ENCODE measurements around the gene ANO4.
"Not testable (repeated sequence)": the region's sequence is repeated elsewhere in the genome, so short reads cannot be mapped to it uniquely, and the experiment has no call there.

Gene ANO4

GRCh38 chr12:101145777-101146431, 351.3 kb downstream of the ANO4 start:
- H3K4me3 ChIP-seq (ENCODE audit: low read length): peak overlapping the region; percentile 68
- WGBS: 13% methylated on average over 32 of the region's 35 CpGs
- H3K27ac ChIP-seq (ENCODE audit: low read depth, low read length); H3K9me3 ChIP-seq (ENCODE audit: insufficient read depth, low read depth, low read length); H3K36me3 ChIP-seq (ENCODE audit: insufficient read depth, low read length); H3K27me3 ChIP-seq (ENCODE audit: insufficient read depth, low read length); H3K4me1 ChIP-seq (ENCODE audit: insufficient read depth, low read length): not testable (repeated sequence)
- H3K9ac ChIP-seq (ENCODE audit: low read depth, low read length): peak overlapping the region; percentile 64; the same call in 1 of the 2 replicates

GRCh38 chr12:101165319-101165718, 370.7 kb downstream of the ANO4 start:
- H3K27ac ChIP-seq (ENCODE audit: low read depth, low read length): no peak overlapping the region
- no peak overlapping the region for H3K9ac ChIP-seq (ENCODE audit: low read depth, low read length)
- H3K4me3 ChIP-seq (ENCODE audit: low read length): no peak overlapping the region
- no peaks in the 10 kb centered on the region for H3K27me3 ChIP-seq (ENCODE audit: insufficient read depth, low read length)
- H3K9me3 ChIP-seq (ENCODE audit: insufficient read depth, low read depth, low read length): no peaks in the 10 kb centered on the region
- H3K4me1 ChIP-seq (ENCODE audit: insufficient read depth, low read length): no peaks in the 10 kb centered on the region
- WGBS: 91% methylated on average over 4 of the region's 4 CpGs
- H3K36me3 ChIP-seq (ENCODE audit: insufficient read depth, low read length): no peaks in the 10 kb centered on the region

GRCh38 chr12:101166866-101167265, 372.3 kb downstream of the ANO4 start:
- Histone ChIP-seq H3K27me3 (ENCODE audit: insufficient read depth, low read length) (no peaks in the 10 kb centered on the region), H3K36me3 (ENCODE audit: insufficient read depth, low read length) (no peaks in the 10 kb centered on the region), H3K9me3 (ENCODE audit: insufficient read depth, low read depth, low read length) (no peaks in the 10 kb centered on the region), H3K9ac (ENCODE audit: low read depth, low read length) (no peak overlapping the region), H3K4me3 (ENCODE audit: low read length) (no peak overlapping the region), H3K4me1 (ENCODE audit: insufficient read depth, low read length) (no peaks in the 10 kb centered on the region), H3K27ac (ENCODE audit: low read depth, low read length) (no peak overlapping the region)
- 93% methylated on average over 5 of the region's 5 CpGs for WGBS

- no peak overlapping the region for H3K27ac ChIP-seq (ENCODE audit: low read depth, low read length)
- 92% methylated on average over 5 of the region's 5 CpGs for WGBS
- H3K9ac ChIP-seq (ENCODE audit: low read depth, low read length): no peak overlapping the region
- no peaks in the 10 kb centered on the region for H3K4me1 ChIP-seq (ENCODE audit: insufficient read depth, low read length)
- no peaks in the 10 kb centered on the region for H3K9me3 ChIP-seq (ENCODE audit: insufficient read depth, low read depth, low read length)
- no peaks in the 10 kb centered on the region for H3K36me3 ChIP-seq (ENCODE audit: insufficient read depth, low read length)
- H3K27me3 ChIP-seq (ENCODE audit: insufficient read depth, low read length): no peaks in the 10 kb centered on the region
- no peak overlapping the region for H3K4me3 ChIP-seq (ENCODE audit: low read length)
Measured at GRCh38 chr12:101168001-101168400, 373.4 kb downstream of the ANO4 start.

GRCh38 chr12:101172316-101172715, 377.7 kb downstream of the ANO4 start:
- Histone ChIP-seq H3K9me3 (ENCODE audit: insufficient read depth, low read depth, low read length) (no peaks in the 10 kb centered on the region), H3K9ac (ENCODE audit: low read depth, low read length) (no peak overlapping the region), H3K27me3 (ENCODE audit: insufficient read depth, low read length) (no peaks in the 10 kb centered on the region), H3K4me1 (ENCODE audit: insufficient read depth, low read length) (no peaks in the 10 kb centered on the region), H3K4me3 (ENCODE audit: low read length) (no peak overlapping the region), H3K36me3 (ENCODE audit: insufficient read depth, low read length) (no peaks in the 10 kb centered on the region), H3K27ac (ENCODE audit: low read depth, low read length) (no peak overlapping the region)
- WGBS: 49% methylated on average over 5 of the region's 5 CpGs

GRCh38 chr12:101173197-101173749, 378.7 kb downstream of the ANO4 start:
- H3K4me1 ChIP-seq (ENCODE audit: insufficient read depth, low read length): no peaks in the 10 kb centered on the region
- H3K9me3 ChIP-seq (ENCODE audit: insufficient read depth, low read depth, low read length): no peaks in the 10 kb centered on the region
- WGBS: 95% methylated on average over 7 of the region's 7 CpGs

GRCh38 chr12:101174541-101174940, 380.0 kb downstream of the ANO4 start:
- Histone ChIP-seq H3K9ac (ENCODE audit: low read depth, low read length) (no peak overlapping the region), H3K4me1 (ENCODE audit: insufficient read depth, low read length) (no peaks in the 10 kb centered on the region), H3K9me3 (ENCODE audit: insufficient read depth, low read depth, low read length) (no peaks in the 10 kb centered on the region), H3K27me3 (ENCODE audit: insufficient read depth, low read length) (no peaks in the 10 kb centered on the region), H3K4me3 (ENCODE audit: low read length) (no peak overlapping the region), H3K27ac (ENCODE audit: low read depth, low read length) (no peak overlapping the region), H3K36me3 (ENCODE audit: insufficient read depth, low read length) (no peaks in the 10 kb centered on the region)
- WGBS: 93% methylated on average over 3 of the region's 3 CpGs

More at GRCh38 chr12:101173197-101173749, 378.7 kb downstream of the ANO4 start:
- H3K27ac ChIP-seq (ENCODE audit: low read depth, low read length): no peak overlapping the region
- no peak overlapping the region for H3K9ac ChIP-seq (ENCODE audit: low read depth, low read length)
- no peaks in the 10 kb centered on the region for H3K36me3 ChIP-seq (ENCODE audit: insufficient read depth, low read length)
- H3K27me3 ChIP-seq (ENCODE audit: insufficient read depth, low read length): no peaks in the 10 kb centered on the region
- H3K4me3 ChIP-seq (ENCODE audit: low read length): no peak overlapping the region
